NCI-H345 (cell line): Measurements from ENCODE around the gene IL24.
A peak's percentile ranks its signal among the peaks of the same experiment; 100 is the strongest.
"Not testable (repeated sequence)": the region's sequence is repeated elsewhere in the genome, so short reads cannot be mapped to it uniquely, and the experiment has no call there.

ENCODE experiments used
- DNase-seq: peaks from one replicate; lab custom pipeline; 2025; lab: John Stamatoyannopoulos, UW

Gene IL24

GRCh38 chr1:206904423-206905142 lies 7.3 kb downstream of the IL24 start:
- no peak for DNase-seq

GRCh38 chr1:206905295-206906164 lies 8.3 kb downstream of the IL24 start:
- no peak for DNase-seq

- no peak for DNase-seq
Measured at GRCh38 chr1:206907304-206907991, 10.2 kb downstream of the IL24 start.

GRCh38 chr1:206908038-206908437 lies 10.8 kb downstream of the IL24 start:
- DNase-seq = no peak

- peak; percentile 80 for DNase-seq
Measured at GRCh38 chr1:206909161-206909882, 12.1 kb downstream of the IL24 start.

- no peak for DNase-seq
Measured at GRCh38 chr1:206909883-206910318, 12.7 kb downstream of the IL24 start.

GRCh38 chr1:206911064-206911663 lies 13.9 kb downstream of the IL24 start:
- DNase-seq = peak; percentile 51

GRCh38 chr1:206912445-206913095 lies 15.3 kb downstream of the IL24 start:
- DNase-seq = peak; percentile 87

- DNase-seq = no peak
Measured at GRCh38 chr1:206913766-206914537, 16.7 kb downstream of the IL24 start.

GRCh38 chr1:206915030-206915735 lies 17.9 kb downstream of the IL24 start:
- peak; percentile 48 for DNase-seq

- no peak for DNase-seq
Measured at GRCh38 chr1:206916000-206916709, 18.9 kb downstream of the IL24 start.

- DNase-seq = no peak
Measured at GRCh38 chr1:206918076-206918475, 20.8 kb downstream of the IL24 start.

- DNase-seq = no peak
Measured at GRCh38 chr1:206921772-206922265, 24.6 kb downstream of the IL24 start, which contains the start of gene FCMR. FCMR (minus strand) TSS chr1:206921941; CDS start chr1:206921854, 87 bp downstream.

GRCh38 chr1:206922524-206922923 lies 25.3 kb downstream of the IL24 start:
- no peak for DNase-seq

- DNase-seq = no peak
Measured at GRCh38 chr1:206923009-206923960, 26.0 kb downstream of the IL24 start.

- not testable (repeated sequence) for DNase-seq
Measured at GRCh38 chr1:206923961-206924557, 26.8 kb downstream of the IL24 start.

- no peak for DNase-seq
Measured at GRCh38 chr1:206924592-206925105, 27.4 kb downstream of the IL24 start.
